Fibroblast of peridontal ligament (primary cell): ENCODE data around the gene DLD.
"Not testable (repeated sequence)": the region's sequence is repeated elsewhere in the genome, so short reads cannot be mapped to it uniquely, and the experiment has no call there.

Source experiments
- DNase-seq: peaks from one replicate; pipeline ENCODE4 v3.0.0-alpha.2; 2010; ENCODE audit errors: extremely low read depth

Gene DLD

DNA sequence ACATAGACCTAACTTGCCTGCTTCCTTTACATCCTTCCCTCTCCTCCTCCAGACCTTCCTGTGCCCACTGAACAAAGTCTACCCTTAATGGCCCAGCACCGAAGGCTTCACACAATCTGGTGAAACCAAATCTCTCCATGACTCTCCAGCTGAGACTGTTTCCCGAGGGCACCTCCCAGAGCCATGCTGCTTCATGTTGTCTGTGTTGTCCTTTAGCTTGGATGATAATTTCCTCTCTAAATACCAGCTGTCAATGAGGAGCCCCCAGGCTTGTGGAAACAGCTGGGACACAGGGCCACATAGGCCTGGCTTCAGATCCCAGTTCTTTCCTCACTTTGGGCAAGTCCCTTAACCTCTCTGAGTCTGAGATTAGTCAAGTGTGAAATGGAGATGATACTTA, 54.3 kb downstream of the DLD start:
- DNase-seq, result no peak

- peak; percentile 47 for DNase-seq
Observed at GRCh38 chr7:107946451-107946850, 55.5 kb downstream of the DLD start.

DNA sequence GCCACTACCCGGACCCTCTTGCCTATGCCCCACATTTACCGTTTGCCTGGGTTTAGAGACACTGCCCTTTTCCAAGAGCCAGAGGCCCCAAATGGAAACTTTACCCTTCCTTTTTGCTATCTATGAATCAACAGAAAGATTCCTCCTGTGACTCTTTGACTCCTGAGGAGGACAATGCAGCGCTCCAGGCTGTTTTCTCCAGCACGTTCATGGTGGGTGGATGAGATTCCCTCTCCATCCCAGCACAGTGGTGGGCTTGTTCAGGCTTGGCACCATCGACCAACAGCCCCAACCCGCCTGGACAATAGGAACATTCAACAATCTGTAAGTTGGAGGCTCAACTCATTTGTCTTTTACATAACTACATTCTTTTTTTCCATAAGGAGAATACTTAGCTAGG, 55.9 kb downstream of the DLD start:
- DNase-seq, result no peak

- peak; percentile 98 for DNase-seq
Observed at GRCh38 chr7:107948645-107949442, 57.9 kb downstream of the DLD start.

GRCh38 chr7:107949443-107949935, 58.5 kb downstream of the DLD start:
- no peak for DNase-seq

GRCh38 chr7:107951172-107951787, 60.3 kb downstream of the DLD start:
- DNase-seq, result no peak

- no peak for DNase-seq
Observed at GRCh38 chr7:107951896-107952295, 60.9 kb downstream of the DLD start.

DNA sequence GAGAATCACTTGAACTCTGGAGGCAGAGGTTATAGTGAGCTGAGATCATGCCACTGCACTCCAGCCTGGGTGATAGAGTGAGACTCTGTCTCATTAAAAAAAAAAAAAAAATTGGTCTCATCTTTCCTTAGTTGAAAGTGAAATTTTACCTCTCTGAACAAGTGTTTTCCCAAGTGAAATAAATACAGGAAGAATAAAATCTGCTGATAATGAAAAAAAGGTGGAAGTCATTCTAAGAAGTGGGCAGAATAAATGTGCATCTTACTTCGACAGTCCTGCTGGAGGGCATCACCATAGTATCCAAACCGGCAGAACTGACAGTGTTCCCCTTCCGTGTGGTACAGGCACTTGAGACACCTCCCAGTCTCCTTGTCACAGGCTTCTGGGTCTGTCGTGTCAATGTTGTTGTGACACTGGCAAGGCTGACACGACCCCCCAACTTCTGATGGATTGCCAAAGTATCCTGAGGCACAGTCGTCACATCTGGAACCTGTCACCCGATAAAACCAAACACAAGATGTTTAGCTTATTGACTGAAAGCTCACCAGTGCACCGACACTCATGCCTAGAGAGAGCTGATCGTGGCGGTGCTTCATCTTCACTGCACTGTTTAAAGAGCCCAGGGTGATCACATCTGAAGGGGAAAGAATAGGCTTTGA, 62.4 kb downstream of the DLD start:
- no peak for DNase-seq

DNA sequence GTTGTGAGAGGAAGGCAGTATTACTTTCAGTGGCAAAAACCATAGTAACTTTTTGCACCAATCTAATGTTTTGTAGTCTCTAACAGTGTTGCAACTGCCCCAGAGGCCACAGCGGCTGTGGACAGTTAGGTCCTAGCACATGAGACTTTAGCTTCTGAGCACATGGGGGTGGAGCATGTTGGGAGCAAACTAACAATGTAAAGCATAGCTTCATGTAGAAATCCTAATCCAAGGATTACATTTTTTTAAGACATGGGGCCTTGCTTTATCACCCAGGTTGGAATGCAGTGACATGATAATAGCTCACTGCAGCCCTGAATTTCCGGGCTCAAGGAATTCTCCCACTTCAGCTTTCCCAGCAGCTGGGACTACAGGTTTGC, 62.9 kb downstream of the DLD start:
- no peak for DNase-seq

GRCh38 chr7:107955394-107955793, 64.4 kb downstream of the DLD start:
- DNase-seq, result no peak

GRCh38 chr7:107956950-107957349, 66.0 kb downstream of the DLD start:
- not testable (repeated sequence) for DNase-seq

DNA sequence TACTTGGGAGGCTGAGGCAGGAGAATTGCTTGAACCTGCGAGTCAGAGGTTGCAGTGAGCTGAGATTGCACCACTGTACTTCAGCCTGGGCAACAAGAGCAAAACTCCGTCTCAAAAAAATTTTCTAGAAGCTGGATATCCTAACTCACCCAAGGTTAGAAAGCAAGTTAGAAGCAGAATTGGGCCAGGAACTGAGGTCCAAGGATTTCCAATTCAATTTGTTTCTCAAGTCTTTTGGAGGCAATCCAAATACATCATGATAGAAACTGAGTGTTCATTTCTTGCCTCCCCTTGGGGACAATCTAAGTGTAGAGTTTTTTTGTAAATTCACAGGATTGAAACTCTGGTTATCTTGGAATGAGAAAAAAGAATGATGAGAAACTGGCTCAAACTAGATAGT, 66.5 kb downstream of the DLD start:
- peak; percentile 68 for DNase-seq

DNA sequence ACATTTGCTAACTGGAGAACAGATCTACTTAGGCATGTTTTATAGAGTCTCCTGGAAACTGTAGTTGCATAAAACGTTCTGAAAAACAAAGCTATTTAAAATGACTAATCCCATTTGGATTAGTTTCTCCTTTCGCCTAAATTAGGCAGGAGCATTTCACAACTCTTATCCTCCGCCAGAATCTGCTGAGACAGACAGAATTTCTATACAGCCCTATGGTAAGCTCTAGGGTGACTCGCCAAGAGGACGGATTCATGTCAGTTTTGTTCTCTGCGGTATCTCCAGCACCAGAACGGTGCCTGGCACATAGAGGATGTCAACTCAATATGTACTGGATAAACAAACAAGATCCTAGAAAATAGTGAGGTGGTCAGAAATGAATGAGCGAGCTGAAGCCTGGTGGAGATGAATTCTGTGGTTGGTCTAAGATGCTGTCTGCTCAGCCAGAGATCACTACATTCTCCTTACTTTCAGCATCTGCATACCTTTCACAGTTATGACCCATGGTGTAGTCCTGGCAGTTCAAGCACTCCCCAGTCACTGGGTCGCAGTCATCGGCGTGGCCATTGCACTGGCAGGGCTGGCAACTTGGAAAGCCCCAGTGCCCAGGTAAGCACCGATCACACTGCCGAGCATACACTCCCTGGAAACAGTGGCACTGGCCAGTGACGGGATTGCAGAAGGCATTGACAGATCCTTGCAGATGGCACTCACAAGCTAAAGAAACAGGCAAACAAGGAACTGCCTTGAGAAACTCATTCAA, 68.0 kb downstream of the DLD start:
- DNase-seq, result peak; percentile 96

GRCh38 chr7:107959527-107959898, 68.5 kb downstream of the DLD start:
- no peak for DNase-seq

- DNase-seq, result no peak
Observed at GRCh38 chr7:107960272-107960671, 69.3 kb downstream of the DLD start.

- DNase-seq, result no peak
Observed at GRCh38 chr7:107961405-107961804, 70.4 kb downstream of the DLD start.

- no peak for DNase-seq
Observed at GRCh38 chr7:107962817-107963216, 71.8 kb downstream of the DLD start.

- DNase-seq, result no peak
Observed at GRCh38 chr7:107964510-107964909, 73.5 kb downstream of the DLD start.

DNA sequence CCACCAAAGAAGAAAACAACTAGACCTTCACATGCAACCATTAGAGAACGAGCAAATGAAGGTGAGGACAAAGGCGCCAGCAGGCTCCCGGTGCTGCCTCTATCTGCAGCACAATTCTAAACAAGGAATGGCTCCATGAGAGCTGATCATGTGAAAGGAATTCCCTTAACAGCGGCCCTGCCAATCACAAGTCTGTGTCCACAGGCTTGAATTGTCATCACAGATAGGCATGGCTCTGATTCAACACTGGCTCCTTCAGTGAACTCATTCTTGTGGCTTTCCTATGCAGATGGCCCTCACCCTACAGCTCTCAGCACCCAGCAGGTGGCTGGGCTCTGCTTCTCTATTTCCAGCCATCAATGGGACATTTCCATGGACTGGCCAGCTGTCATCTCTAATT, 75.7 kb downstream of the DLD start:
- DNase-seq, result peak; percentile 54

DNA sequence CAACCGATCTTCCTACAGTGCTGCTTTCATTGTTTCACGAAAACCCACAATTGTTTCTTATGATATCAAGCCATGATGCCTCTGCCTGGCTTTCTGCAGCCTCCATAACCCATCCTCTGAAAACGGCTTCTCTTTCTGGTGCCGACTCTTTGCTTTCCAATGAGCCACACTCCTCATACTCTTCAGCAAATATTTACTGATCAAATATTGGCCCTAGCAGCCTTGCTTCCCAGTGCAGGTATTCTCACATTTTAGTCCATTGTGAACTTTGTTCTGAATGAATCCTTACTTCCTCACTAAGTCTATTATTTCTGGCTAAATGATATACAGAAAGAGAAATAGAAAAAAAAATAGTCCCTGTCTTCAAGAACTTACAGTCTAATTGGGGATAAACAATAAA, 76.4 kb downstream of the DLD start:
- no peak for DNase-seq

DNA sequence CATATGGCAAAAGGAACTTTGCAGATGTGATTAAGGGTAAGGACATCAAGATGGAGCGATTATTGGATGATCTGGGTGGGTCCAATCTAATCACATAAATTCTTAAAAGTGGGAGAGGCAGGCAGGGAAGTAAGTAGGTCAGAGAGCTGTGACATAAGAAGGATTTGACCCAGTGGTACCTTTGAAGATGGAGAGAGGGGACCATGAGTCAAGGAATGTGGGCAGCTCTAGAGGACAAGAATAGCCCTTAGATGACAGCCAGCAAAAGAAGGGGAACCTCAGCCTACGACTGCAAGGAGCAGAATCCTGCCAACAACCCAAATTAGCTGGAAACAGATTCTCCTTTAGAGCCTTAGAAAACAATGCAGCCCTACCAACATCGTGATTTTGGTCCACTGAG, 77.5 kb downstream of the DLD start:
- DNase-seq, result no peak

DNA sequence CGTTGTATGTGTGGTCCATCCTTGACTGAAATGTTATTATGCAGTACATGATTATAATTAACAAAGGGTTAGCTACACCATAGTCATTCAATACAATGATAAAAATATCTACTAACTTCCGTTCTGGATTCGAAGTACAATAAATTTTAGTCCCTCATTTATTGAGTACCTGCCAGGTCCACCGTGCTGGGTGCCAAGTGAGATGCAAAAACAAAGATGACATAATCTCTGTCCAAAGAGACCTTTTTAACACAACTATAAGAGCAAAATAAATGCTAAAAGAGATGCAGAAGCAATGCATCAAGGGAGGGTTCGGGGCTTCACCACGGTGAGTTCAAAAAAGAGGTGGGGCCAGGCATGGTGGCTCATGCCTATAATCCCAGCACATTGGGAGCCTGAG, 78.9 kb downstream of the DLD start:
- no peak for DNase-seq
